ENCODE measurements around the gene PIK3AP1. TPM values are rescaled to one million over a fixed set of nuclear protein-coding genes. Genes with fewer than 3 reads are reported as not detected.

The PIK3AP1 gene
- total RNA-seq, 1 experiment from 2014 or later, result 1.7 TPM

DNA sequence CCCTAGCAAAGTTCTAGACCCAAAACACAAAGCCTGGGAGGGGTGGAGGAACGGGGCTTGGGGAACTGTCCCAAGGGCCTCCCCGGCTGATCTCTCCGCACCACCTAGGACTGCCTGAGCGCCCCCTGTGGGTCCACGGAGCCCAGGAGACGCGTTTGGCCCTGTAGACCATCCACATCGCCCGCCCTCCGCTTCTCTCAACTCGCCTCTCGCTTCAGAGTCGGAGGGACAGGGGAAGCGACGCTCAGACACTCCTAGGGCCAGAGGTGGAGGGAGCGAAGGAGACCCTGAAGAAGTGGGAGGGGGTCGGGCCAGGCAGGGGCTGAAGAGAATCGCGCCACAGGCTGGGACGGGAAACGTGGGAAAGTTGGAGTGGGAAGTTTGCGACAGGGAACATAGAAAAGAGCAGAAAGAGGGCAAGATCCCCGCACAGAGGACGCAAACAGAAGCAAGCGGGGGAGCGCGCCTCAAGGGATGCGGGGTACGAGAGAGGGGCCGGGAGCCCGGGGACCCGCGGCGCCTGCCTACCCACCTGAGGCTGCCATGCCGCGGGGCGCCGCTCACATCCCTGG lies 378 bp downstream of the PIK3AP1 start:
- Histone ChIP-seq H3K4me1 (ENCODE audit: insufficient read depth, low read length) (peaks cover 4% of the 10 kb centered on the region; the same call in 1 of the 2 replicates), H3K79me2 (ENCODE audit: insufficient read depth, low read length) (no peaks in the 10 kb centered on the region), H4K91ac (ENCODE audit: insufficient read length, low read depth, low read length) (no peak overlapping the region), H2BK5ac (ENCODE audit: insufficient read length, low read length) (no peak overlapping the region), H3K27me3 (ENCODE audit: insufficient read depth, low read length) (no peaks in the 10 kb centered on the region), H3K23ac (ENCODE audit: insufficient read length, low read depth, low read length) (no peak overlapping the region), H3K56ac (ENCODE audit: insufficient read length, low read depth, low read length) (no peak overlapping the region), H3K27ac (ENCODE audit: insufficient read length, low read depth, low read length) (no peak overlapping the region), H2BK12ac (ENCODE audit: insufficient read length, low read depth, low read length) (no peak overlapping the region), H2BK120ac (ENCODE audit: low read depth, low read length, poor library complexity, severe bottlenecking) (no peak overlapping the region), H2BK15ac (ENCODE audit: low read depth, low read length) (no peak overlapping the region), H3K18ac (ENCODE audit: insufficient read length, low read depth, low read length) (no peak overlapping the region), H3T11ph (ENCODE audit: low read length) (no peak overlapping the region), H2AK5ac (ENCODE audit: insufficient read length, low read length) (no peak overlapping the region), H4K20me1 (ENCODE audit: control insufficient read depth, insufficient read depth, insufficient read length) (no peaks in the 10 kb centered on the region), H3K4me2 (ENCODE audit: insufficient read depth, insufficient read length, low read length) (peak overlapping the region; percentile 59), H4K5ac (ENCODE audit: insufficient read length, low read depth, low read length) (no peak overlapping the region), H4K8ac (replicated peaks; ENCODE audit: insufficient read length, low read depth, low read length) (no peak overlapping the region), H3K4ac (ENCODE audit: low read depth, low read length) (no peak overlapping the region), H3K79me1 (ENCODE audit: insufficient read depth, low read depth, low read length, poor library complexity, severe bottlenecking) (no peaks in the 10 kb centered on the region), H3K14ac (ENCODE audit: insufficient read depth, low read length) (peak overlapping the region; percentile 50; the same call in 1 of the 2 replicates), H2BK20ac (ENCODE audit: low read depth, low read length, poor library complexity, severe bottlenecking) (no peak overlapping the region), H3K9me3 (ENCODE audit: control insufficient read depth, low read depth, low read length) (no peaks in the 10 kb centered on the region), H3K23me2 (ENCODE audit: insufficient read length, low read depth, low read length, poor library complexity, severe bottlenecking) (peaks cover 11% of the 10 kb centered on the region), H3K9ac (ENCODE audit: extremely low read depth, insufficient read length, low read length) (peak overlapping the region; percentile 15), H2AFZ (ENCODE audit: low read length) (no peak overlapping the region)
- peak overlapping the region; percentile 86 to 92 for H3K4me3 Mint-ChIP-seq
- WGBS (ENCODE audit: extremely low coverage, insufficient read length, low lambda C conversion rate), result no CpG with 5 or more reads among the region's 38 CpGs
- TF ChIP-seq, protein P1, sequence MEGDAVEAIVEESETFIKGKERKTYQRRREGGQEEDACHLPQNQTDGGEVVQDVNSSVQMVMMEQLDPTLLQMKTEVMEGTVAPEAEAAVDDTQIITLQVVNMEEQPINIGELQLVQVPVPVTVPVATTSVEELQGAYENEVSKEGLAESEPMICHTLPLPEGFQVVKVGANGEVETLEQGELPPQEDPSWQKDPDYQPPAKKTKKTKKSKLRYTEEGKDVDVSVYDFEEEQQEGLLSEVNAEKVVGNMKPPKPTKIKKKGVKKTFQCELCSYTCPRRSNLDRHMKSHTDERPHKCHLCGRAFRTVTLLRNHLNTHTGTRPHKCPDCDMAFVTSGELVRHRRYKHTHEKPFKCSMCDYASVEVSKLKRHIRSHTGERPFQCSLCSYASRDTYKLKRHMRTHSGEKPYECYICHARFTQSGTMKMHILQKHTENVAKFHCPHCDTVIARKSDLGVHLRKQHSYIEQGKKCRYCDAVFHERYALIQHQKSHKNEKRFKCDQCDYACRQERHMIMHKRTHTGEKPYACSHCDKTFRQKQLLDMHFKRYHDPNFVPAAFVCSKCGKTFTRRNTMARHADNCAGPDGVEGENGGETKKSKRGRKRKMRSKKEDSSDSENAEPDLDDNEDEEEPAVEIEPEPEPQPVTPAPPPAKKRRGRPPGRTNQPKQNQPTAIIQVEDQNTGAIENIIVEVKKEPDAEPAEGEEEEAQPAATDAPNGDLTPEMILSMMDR (conservative IDR thresholded peaks at IDR 0.05), result peak; percentile 74
- DNase-seq, result peak; percentile 83
- peaks cover 14 to 17% of the 10 kb centered on the region in 2 experiments for H3K4me1 Mint-ChIP-seq
- peaks cover 15% of the 10 kb centered on the region for H3K27me3 Mint-ChIP-seq (ENCODE audit: low read depth)
- H3K27ac Mint-ChIP-seq, result peak overlapping the region in 1 of 3 experiments; percentile 5; a peak in 1 of 7 replicates
- no peaks in the 10 kb centered on the region; a peak in 1 of 5 replicates for H3K9me3 Mint-ChIP-seq
- H3K36me3 Mint-ChIP-seq (ENCODE audit: insufficient read depth in 1 of 3, low read depth in 3 of 3), result no peaks in the 10 kb centered on the region; a peak in 1 of 7 replicates

Data from H9 (cell line).